Neural cell (in vitro differentiated cells): ENCODE results near the gene P2RX6.

ENCODE experiments used
- CTCF ChIP-seq: fragments of 450-650 bp; IDR thresholded peaks from 2 replicates; pipeline ENCODE4 v1.5.1; 2014; ENCODE audit warnings: antibody characterized with exemption, mild to moderate bottlenecking, moderate library complexity; ENCODE audit not compliant: poor library complexity, severe bottlenecking
- EP300 ChIP-seq: fragments of 450-650 bp; conservative IDR thresholded peaks from 2 replicates; pipeline ENCODE4 v1.6.1; 2014; ENCODE audit warnings: antibody characterized with exemption, mild to moderate bottlenecking, moderate library complexity; ENCODE audit not compliant: poor library complexity, severe bottlenecking
- EZH2 ChIP-seq: fragments of 200-600, 300-800 bp; shearing (Covaris generic), sonication (generic); IDR thresholded peaks from 2 replicates; pipeline ENCODE4 v1.6.1; 2014; ENCODE audit warnings: antibody characterized with exemption, low read length, borderline replicate concordance, mild to moderate bottlenecking; ENCODE audit not compliant: insufficient read depth, poor library complexity, severe bottlenecking
- POLR2AphosphoS5 ChIP-seq: IDR thresholded peaks from 2 replicates; pipeline ENCODE4 v1.6.1; 2012
- RAD21 ChIP-seq: fragments of 450-650 bp; conservative IDR thresholded peaks from 2 replicates; pipeline ENCODE4 v1.6.1; 2014; ENCODE audit warnings: antibody characterized with exemption, mild to moderate bottlenecking, moderate library complexity
- REST ChIP-seq: IDR thresholded peaks from 2 replicates; pipeline ENCODE4 v1.6.1; 2012; ENCODE audit warnings: borderline replicate concordance
- SMC3 ChIP-seq: fragments of 450-650 bp; conservative IDR thresholded peaks from 2 replicates; pipeline ENCODE4 v1.6.1; 2014; ENCODE audit warnings: antibody characterized with exemption, mild to moderate bottlenecking, moderate library complexity; ENCODE audit not compliant: poor library complexity

- TF ChIP-seq RAD21 (no peak), CTCF (no peak), POLR2AphosphoS5 (no peak), REST (no peak), EP300 (no peak), SMC3 (no peak), EZH2 (no peak)
These were observed 28.3 kb downstream of the P2RX6 start for GRCh38 chr22:21042978-21043859.
